HepG2 (cell line): ENCODE data around the gene EFCAB14. TPM values are rescaled to one million over a fixed set of nuclear protein-coding genes. Genes with fewer than 3 reads are reported as not detected.

ENCODE experiments used
- ASH2L ChIP-seq: fragments of 300-600, 200-600 bp; sonication (generic); IDR thresholded peaks from 2 replicates; pipeline ENCODE4 v1.7.0; 2017; ENCODE audit warnings: low read depth, mild to moderate bottlenecking, moderate library complexity, mixed read lengths, low read length; ENCODE audit not compliant: insufficient read length
- BRCA1 ChIP-seq: sonication (generic); formaldehyde crosslinking; IDR thresholded peaks from 2 replicates; pipeline ENCODE4 v1.4.0; 2020; ENCODE audit warnings: missing genetic modification reagents
- DBP ChIP-seq: sonication (generic); formaldehyde crosslinking; IDR thresholded peaks from 2 replicates; pipeline ENCODE4 v1.4.0; 2020; ENCODE audit warnings: missing genetic modification reagents; ENCODE audit errors: not compliant biosample characterization
- KDM6A ChIP-seq: IDR thresholded peaks from 2 replicates; pipeline ENCODE4 v1.6.1; 2016; ENCODE audit warnings: low read depth
- LCORL ChIP-seq, 2 experiments: fragments of 450-650 bp in 1 of 2; sonication (generic) in 1 of 2; formaldehyde crosslinking in 1 of 2; IDR thresholded peaks; 2 replicates each; pipeline versions ENCODE4 v1.5.0 to v1.6.1; 2017 to 2020; ENCODE audit warnings: antibody characterized with exemption in 1 of 2, missing genetic modification reagents in 1 of 2
- POLR2AphosphoS5 ChIP-seq: IDR thresholded peaks from 2 replicates; pipeline ENCODE4 v1.6.1; 2012; ENCODE audit warnings: low read depth, low read length
- STAG1 ChIP-seq: sonication (generic); formaldehyde crosslinking; IDR thresholded peaks from 2 replicates; pipeline ENCODE4 v1.4.0; 2020; ENCODE audit warnings: missing genetic modification reagents
- SYNCRIP ChIP-seq: fragments of 200-400 bp; formaldehyde crosslinking; IDR thresholded peaks from 2 replicates; pipeline ENCODE4 v1.6.1; 2018; ENCODE audit warnings: mild to moderate bottlenecking, low read depth, low read length; ENCODE audit not compliant: insufficient read depth
- THAP8 ChIP-seq: sonication (generic); formaldehyde crosslinking; IDR thresholded peaks from 2 replicates; pipeline ENCODE4 v1.5.1; 2020; ENCODE audit warnings: missing genetic modification reagents, mild to moderate bottlenecking, borderline replicate concordance
- THYN1 ChIP-seq: sonication (generic); formaldehyde crosslinking; IDR thresholded peaks from 2 replicates; pipeline ENCODE4 v1.8.1; 2023; ENCODE audit warnings: low read depth, mild to moderate bottlenecking, moderate library complexity, missing genetic modification reagents, borderline replicate concordance
- ZFX ChIP-seq: sonication (generic); formaldehyde crosslinking; IDR thresholded peaks from 2 replicates; pipeline ENCODE4 v1.4.0; 2020; ENCODE audit warnings: mild to moderate bottlenecking, low read depth, missing genetic modification reagents, moderate library complexity
- ZNF224 ChIP-seq: sonication (generic); formaldehyde crosslinking; IDR thresholded peaks from 2 replicates; pipeline ENCODE4 v1.5.0; 2020; ENCODE audit warnings: mild to moderate bottlenecking, missing genetic modification reagents
- ZNF260 ChIP-seq: sonication (generic); formaldehyde crosslinking; IDR thresholded peaks from 2 replicates; pipeline ENCODE4 v1.4.0; 2020; ENCODE audit warnings: missing genetic modification reagents, low read depth, mild to moderate bottlenecking, borderline replicate concordance
- ZNF280B ChIP-seq: sonication (generic); formaldehyde crosslinking; IDR thresholded peaks from 2 replicates; pipeline ENCODE4 v1.5.0; 2020; ENCODE audit warnings: missing genetic modification reagents, mild to moderate bottlenecking, borderline replicate concordance
- ZNF3 ChIP-seq: IDR thresholded peaks from 2 replicates; pipeline ENCODE4 v1.7.0; 2017; ENCODE audit warnings: inconsistent platforms
- ZNF431 ChIP-seq: sonication (generic); formaldehyde crosslinking; IDR thresholded peaks from 2 replicates; pipeline ENCODE4 v1.9.0; 2022; ENCODE audit warnings: missing genetic modification reagents, low read depth, mild to moderate bottlenecking, borderline replicate concordance
- ZNF547 ChIP-seq: sonication (generic); formaldehyde crosslinking; IDR thresholded peaks from 2 replicates; pipeline ENCODE4 v1.5.1; 2020; ENCODE audit warnings: mild to moderate bottlenecking, missing genetic modification reagents
- ZNF766 ChIP-seq: sonication (generic); formaldehyde crosslinking; IDR thresholded peaks from 2 replicates; pipeline ENCODE4 v1.5.0; 2020; ENCODE audit warnings: missing genetic modification reagents, borderline replicate concordance
- ZNF841 ChIP-seq: sonication (generic); formaldehyde crosslinking; IDR thresholded peaks from 2 replicates; pipeline ENCODE4 v1.8.1; 2023; ENCODE audit warnings: missing genetic modification reagents, borderline replicate concordance
- polyA plus RNA-seq, 8 experiments: library from polyadenylated mRNA; depleted of rRNA in 3 of 8; stranded (reverse) in 7 of 8; unstranded in 1 of 8; fragments of >200 nt; fragmentation: Illumina TruSeq in 4 of 8; extraction: Trizol in 4 of 8; gene quantifications; 2 replicates each; pipeline versions ENCODE4 v1.2.1 to v1.2.3, GENCODE V29; 2011 to 2016; ENCODE audit warnings: low read depth in 4 of 8, missing spikeins in 1 of 8, mixed read lengths in 1 of 8; ENCODE audit not compliant: insufficient read depth in 1 of 8
- total RNA-seq, 5 experiments: library from RNA; depleted of rRNA; stranded (reverse); fragments of >200 nt; fragmentation: Illumina TruSeq; extraction: Trizol; gene quantifications; 2 replicates each; pipeline ENCODE4 v1.2.3, GENCODE V29; 2016; ENCODE audit warnings: low read depth in 1 of 5
- TF ChIP-seq, protein P1 (sequence below): IDR thresholded peaks from 2 replicates; pipeline ENCODE4 v1.6.1; 2016; ENCODE audit warnings: missing genetic modification reagents, missing compliant biosample characterization
- TF ChIP-seq, protein P2 (sequence below): sonication (generic); formaldehyde crosslinking; IDR thresholded peaks from 2 replicates; pipeline ENCODE4 v1.9.0; 2021; ENCODE audit warnings: missing genetic modification reagents, borderline replicate concordance

EFCAB14 gene
- total and polyA plus RNA-seq, 2 of the 13 experiments (the other 11 are each of a cell fraction or from before 2014, with no cell fraction given): 13.4 to 17.9 TPM

DNA sequence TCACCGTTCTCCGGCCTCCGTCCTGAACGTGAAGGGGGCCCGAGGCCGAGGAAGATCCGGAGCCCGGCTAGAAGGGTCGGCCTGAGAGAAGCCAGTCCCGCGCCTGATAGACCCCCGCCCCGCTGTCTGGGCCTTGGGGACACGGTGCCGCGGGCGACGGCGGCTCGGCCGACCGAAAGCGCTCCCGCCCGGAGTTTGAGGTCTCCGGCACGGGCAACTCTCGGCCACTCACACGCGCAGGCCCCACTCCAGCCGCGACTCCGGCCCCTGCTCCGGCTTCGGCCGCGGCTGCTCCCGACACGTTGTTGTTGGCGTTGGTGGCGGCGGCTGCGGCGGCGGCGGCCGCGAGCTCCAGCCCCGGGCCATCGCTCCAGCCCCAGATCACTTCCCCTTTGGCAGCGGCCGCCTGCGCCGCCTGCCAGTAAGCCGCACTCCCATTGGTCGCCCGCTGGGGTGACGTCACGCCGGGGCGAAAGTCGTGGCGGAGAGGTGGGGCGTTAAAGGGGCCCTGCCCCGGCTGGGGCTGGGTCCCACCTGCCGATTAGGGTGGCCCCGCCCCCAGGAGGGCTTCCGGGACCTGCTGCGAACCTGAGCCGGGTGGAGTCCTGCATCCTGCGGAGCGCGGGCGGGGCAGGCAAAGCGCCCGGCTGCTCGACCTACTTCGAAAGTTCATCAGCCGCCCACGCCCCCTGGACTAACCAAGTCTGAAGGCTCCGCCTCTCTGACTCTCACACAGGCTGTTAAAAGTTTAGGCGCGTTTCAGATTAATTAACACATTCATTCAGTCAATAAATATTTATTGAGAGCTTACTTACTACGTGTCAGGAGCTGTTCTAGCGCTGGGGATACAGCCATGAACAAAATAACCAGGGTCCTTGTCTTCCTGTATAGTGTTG lies at the start of gene EFCAB14 (continued):
- TF ChIP-seq ZNF280B (CRISPR knock-in tag) (no peak; the same call in 1 of the 2 replicates), SYNCRIP (no peak), POLR2AphosphoS5 (peak; percentile 62), BRCA1 (0 out of 2 replicates have a peak, but pooled peaks have one; percentile 48), ASH2L (peak; percentile 93), ZNF260 (CRISPR knock-in tag) (no peak), ZNF431 (no peak), DBP (CRISPR knock-in tag) (no peak), ZNF547 (peak; percentile 59), ZNF224 (CRISPR knock-in tag) (peak; percentile 73; the same call in 1 of the 2 replicates), KDM6A (0 out of 2 replicates have a peak, but pooled peaks have one; percentile 8), STAG1 (CRISPR knock-in tag) (no peak), ZFX (CRISPR knock-in tag) (peak; percentile 89), THAP8 (CRISPR knock-in tag) (no peak), LCORL (IDR thresholded peaks at IDR 0.05) (no peak), LCORL (CRISPR knock-in tag; IDR thresholded peaks at IDR 0.05) (no peak), THYN1 (no peak), ZNF3 (CRISPR knock-in tag) (no peak), ZNF766 (CRISPR knock-in tag) (peak; percentile 83; the same call in 1 of the 2 replicates), ZNF841 (CRISPR knock-in tag) (no peak)
- TF ChIP-seq, protein P1, sequence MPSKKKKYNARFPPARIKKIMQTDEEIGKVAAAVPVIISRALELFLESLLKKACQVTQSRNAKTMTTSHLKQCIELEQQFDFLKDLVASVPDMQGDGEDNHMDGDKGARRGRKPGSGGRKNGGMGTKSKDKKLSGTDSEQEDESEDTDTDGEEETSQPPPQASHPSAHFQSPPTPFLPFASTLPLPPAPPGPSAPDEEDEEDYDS (CRISPR knock-in tag): peak; percentile 57; the same call in 1 of the 2 replicates
- TF ChIP-seq, protein P2, sequence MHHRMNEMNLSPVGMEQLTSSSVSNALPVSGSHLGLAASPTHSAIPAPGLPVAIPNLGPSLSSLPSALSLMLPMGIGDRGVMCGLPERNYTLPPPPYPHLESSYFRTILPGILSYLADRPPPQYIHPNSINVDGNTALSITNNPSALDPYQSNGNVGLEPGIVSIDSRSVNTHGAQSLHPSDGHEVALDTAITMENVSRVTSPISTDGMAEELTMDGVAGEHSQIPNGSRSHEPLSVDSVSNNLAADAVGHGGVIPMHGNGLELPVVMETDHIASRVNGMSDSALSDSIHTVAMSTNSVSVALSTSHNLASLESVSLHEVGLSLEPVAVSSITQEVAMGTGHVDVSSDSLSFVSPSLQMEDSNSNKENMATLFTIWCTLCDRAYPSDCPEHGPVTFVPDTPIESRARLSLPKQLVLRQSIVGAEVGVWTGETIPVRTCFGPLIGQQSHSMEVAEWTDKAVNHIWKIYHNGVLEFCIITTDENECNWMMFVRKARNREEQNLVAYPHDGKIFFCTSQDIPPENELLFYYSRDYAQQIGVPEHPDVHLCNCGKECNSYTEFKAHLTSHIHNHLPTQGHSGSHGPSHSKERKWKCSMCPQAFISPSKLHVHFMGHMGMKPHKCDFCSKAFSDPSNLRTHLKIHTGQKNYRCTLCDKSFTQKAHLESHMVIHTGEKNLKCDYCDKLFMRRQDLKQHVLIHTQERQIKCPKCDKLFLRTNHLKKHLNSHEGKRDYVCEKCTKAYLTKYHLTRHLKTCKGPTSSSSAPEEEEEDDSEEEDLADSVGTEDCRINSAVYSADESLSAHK: no peak
